ENCODE results near the gene LZTR1. TPM values are rescaled to one million over a fixed set of nuclear protein-coding genes. Genes with fewer than 3 reads are reported as not detected.

LZTR1 gene
- total and polyA plus RNA-seq, 2 of the 4 experiments (the other 2 are of a cell fraction), result 22.8 to 41.3 TPM

DNA sequence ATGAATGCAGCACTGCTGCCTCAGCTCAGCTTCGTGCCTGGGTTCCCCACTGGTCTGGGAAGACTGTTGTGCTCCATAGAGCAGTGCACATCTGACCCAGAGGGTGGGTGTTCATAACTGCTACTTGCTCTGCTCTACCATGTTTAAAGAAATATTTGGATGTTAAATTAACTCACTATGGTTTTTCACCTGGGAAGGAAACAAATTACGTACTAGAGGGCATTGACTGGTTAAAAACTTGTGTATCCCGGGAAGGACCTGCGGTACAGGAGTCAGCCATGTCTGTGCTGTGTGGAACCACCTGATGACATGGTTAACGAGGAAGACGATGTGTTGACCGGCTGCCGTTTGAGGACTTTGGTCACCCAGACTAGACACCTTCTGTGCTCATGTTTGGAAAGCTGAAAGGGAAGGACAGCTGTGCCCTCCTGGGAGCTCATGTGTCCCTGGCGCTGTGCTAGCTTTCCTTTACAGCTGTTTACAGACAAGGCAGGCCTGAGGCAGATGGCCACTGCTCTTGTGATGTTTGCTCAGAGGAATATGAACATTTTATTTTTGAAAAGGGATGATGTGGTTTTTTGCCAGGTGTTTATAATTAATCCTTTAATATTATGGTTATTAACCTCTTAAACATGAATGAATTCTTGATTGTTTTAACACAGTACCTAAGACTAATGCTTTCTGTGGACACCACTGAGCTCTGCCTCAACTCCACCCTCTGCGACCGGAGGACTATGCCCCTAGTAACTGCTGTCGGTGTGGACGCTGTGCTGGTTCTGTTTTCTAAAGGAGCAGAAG lies 29.4 kb upstream of the LZTR1 start (continued):
- no peak for TF ChIP-seq RFX5 (IDR thresholded peaks at IDR 0.05; ENCODE audit: low read depth, low read length)

- no peak overlapping the region for H3K14ac ChIP-seq (replicated peaks; ENCODE audit: low read depth, low read length)
- H3K4me1 ChIP-seq (ENCODE audit: control insufficient read depth, insufficient read depth, low read length), result peaks cover 6% of the 10 kb centered on the region; the same call in 1 of the 2 replicates
- no peak overlapping the region for H2AK9ac ChIP-seq (replicated peaks; ENCODE audit: low read depth, low read length, poor library complexity)
- no peak overlapping the region for H2BK15ac ChIP-seq (ENCODE audit: low read depth, low read length)
- H3K4ac ChIP-seq (ENCODE audit: low read depth, low read length), result no peak overlapping the region
- H3K27ac ChIP-seq (ENCODE audit: insufficient read depth, low read length), result no peak overlapping the region
- no peak overlapping the region for H3K4me2 ChIP-seq (ENCODE audit: low read depth, low read length)
- no peak overlapping the region for H3K23ac ChIP-seq (ENCODE audit: low read depth, low read length)
- H2AFZ ChIP-seq (replicated peaks; ENCODE audit: low read length, poor library complexity), result no peak overlapping the region
- in situ Hi-C loops (cut with MboI; ENCODE audit: low sequenced_read_pairs) (no loop called here), intact Hi-C loops (cut with micrococcal nuclease) (loop anchor here (10.0 kb wide), 2 partner anchors 68 to 148 kb away; no protein-coding TSS in a partner anchor), dilution Hi-C loops (cut with HindIII; ENCODE audit: low sequenced_read_pairs, unreplicated experiment) (no loop called here)
- no peak overlapping the region for H2BK120ac ChIP-seq (ENCODE audit: low read depth, low read length)
- H2BK5ac ChIP-seq (ENCODE audit: low read depth, low read length, poor library complexity, severe bottlenecking), result no peak overlapping the region
- no CpG with 5 or more reads among the region's 3 CpGs for WGBS, 2 experiments (ENCODE audit: extremely low coverage in 2 of 2, insufficient read length in 1 of 2)
- TF ChIP-seq MXI1 (IDR thresholded peaks at IDR 0.05; ENCODE audit: borderline replicate concordance, low read depth, low read length), result no peak
- TF ChIP-seq RAD21 (IDR thresholded peaks at IDR 0.05; ENCODE audit: low read length), result no peak
- no peak for TF ChIP-seq CHD1 (IDR thresholded peaks at IDR 0.05; ENCODE audit: low read depth, low read length)
- no peak for TF ChIP-seq FOS (IDR thresholded peaks at IDR 0.05; ENCODE audit: low read depth, low read length)
- H4K8ac ChIP-seq (ENCODE audit: low read depth in 2 of 2, low read length in 2 of 2), result no peak overlapping the region
- no peak overlapping the region for H4K5ac ChIP-seq (ENCODE audit: low read depth, low read length)
- no peak overlapping the region for H4K91ac ChIP-seq (ENCODE audit: insufficient read depth, low read depth, low read length)
- peaks cover 22% of the 10 kb centered on the region for H3K9me1 ChIP-seq (ENCODE audit: insufficient read depth, low read length)
- no peaks in the 10 kb centered on the region for H3K27me3 ChIP-seq (ENCODE audit: control insufficient read depth, insufficient read depth, low read length)
- DNase-seq, result no peak
- no peak overlapping the region for H2AK5ac ChIP-seq (ENCODE audit: low read depth, low read length)
- no peak overlapping the region for H2BK20ac ChIP-seq (ENCODE audit: low read depth, low read length)
- no peaks in the 10 kb centered on the region for H3K9me3 ChIP-seq (ENCODE audit: control insufficient read depth, insufficient read depth, low read length)
- H4K20me1 ChIP-seq (ENCODE audit: insufficient read depth, low read length), result peaks cover 62% of the 10 kb centered on the region
- H3K18ac ChIP-seq (ENCODE audit: low read depth, low read length), result no peak overlapping the region
- H3K36me3 ChIP-seq (ENCODE audit: control insufficient read depth, insufficient read depth, low read length), result peaks cover 39% of the 10 kb centered on the region
- ATAC-seq (ENCODE audit: low read depth), result no peak
- no peak overlapping the region for H3K9ac ChIP-seq (ENCODE audit: low read depth, low read length)
- CTCF ChIA-PET, result no interaction called here
- H3K79me1 ChIP-seq (ENCODE audit: low read depth in 1 of 2, low read length in 2 of 2), result peaks cover 27 to 78% of the 10 kb centered on the region in 2 experiments
- no peak overlapping the region for H3K56ac ChIP-seq (ENCODE audit: extremely low read depth, insufficient read depth, low read length)
- POLR2A ChIA-PET (ENCODE audit: unreplicated experiment), result no interaction called here
- BruUV-seq (replicated peaks), result no TSS peak
- no peak overlapping the region for H3K4me3 ChIP-seq (ENCODE audit: insufficient read depth, low read depth, low read length)
Observed at GRCh38 chr22:20953342-20953608, 28.8 kb upstream of the LZTR1 start.
